Limb (tissue), 2 donors: ENCODE data around the gene AKR1C2.
"Not testable (repeated sequence)": the region's sequence is repeated elsewhere in the genome, so short reads cannot be mapped to it uniquely, and the experiment has no call there.

Source experiments
- DNase-seq, 2 donors: peaks; one replicate each; pipeline ENCODE4 v3.0.0-alpha.2; 2016; ENCODE audit errors: extremely low spot score in 2 of 2

AKR1C2 gene

DNA sequence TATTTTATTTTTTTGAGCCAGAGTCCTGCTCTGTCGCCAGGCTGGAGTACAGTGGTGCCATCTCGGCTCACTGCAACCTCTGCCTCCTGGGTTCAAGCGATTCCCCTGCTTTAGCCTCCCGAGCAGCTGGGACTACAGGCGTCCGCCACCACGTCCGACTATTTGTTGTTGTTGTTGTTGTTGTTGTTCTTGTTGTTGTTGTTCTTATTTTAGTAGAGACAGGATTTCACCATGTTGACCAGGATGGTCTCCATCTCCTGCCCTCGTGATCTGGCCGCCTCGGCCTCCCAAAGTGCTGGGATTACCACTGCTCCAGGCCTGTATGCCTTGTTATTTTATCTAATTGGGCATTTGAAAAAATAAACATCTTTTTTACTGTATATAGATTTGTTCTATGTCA, 42.1 kb downstream of the AKR1C2 start:
- DNase-seq, result not testable (repeated sequence)

DNA sequence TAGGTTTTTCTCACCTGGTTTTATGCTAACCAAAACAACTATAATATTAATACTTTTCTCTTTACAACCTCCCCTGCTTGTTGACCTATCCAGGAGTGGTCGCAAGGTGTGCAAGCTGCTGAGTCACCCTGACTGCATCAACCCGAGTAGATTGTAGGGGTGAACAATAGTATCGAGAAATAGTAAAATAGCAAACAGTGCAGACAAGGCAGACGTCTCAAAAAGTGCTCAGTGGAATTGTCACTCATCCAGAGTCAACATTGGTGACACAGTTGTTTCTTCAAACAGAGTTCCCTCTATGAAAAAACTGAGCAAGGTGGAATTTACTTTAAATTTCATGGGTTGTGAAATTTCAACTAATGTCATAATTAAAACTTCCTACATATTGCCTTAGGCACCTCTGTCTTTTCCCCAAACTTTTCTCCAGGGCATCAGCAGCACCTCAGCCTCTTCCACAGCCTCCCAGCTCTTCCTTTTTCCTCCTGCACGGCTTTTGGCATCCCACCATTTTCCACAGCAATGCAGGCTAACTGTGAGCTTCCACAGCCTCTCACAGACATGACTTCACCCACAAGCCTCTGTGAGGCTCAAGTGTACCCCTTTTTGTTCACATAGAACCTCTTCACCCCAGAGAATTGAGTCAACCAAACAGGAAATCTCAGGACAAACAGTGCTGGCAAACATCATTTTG, 46.6 kb downstream of the AKR1C2 start:
- not testable (repeated sequence) for DNase-seq

DNA sequence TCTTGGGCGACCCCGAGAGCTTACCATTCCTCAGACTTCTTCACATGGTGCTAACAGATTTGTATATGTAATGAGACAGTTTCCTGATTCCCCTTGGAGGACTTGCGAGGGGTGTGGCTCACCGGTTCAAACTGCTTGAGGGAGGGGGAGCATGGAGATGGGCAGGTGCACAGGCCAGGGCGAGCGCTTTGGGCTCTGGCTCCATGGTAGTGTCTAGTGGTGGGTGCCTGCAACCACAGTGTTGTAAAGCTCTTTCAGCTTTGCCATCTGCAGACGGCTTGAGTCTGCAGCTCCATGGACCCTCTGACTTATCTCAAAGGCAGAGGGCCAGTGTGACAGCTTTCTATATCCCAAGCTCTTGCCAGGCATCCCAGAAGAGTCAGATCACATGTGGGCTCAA, 47.6 kb downstream of the AKR1C2 start:
- DNase-seq, result not testable (repeated sequence)

DNA sequence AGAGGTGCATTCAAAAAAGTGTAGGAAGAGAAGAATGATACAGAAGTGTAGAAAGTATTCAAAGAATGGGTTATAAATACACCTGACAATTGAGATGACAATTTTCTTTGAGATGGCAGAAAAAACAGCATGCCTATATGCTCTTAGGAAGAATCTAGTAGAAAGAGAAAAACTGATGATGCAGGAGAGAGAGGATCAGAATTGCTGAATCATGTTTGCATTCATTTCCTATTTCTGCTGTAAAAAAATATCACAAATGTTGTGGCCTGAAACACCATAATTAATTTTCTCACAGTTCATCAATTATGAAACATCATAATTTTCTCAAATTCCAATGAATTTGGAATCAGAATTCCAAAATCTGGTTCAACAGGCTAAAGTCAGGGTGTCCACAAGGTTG, 50.3 kb downstream of the AKR1C2 start:
- DNase-seq, result no peak

DNA sequence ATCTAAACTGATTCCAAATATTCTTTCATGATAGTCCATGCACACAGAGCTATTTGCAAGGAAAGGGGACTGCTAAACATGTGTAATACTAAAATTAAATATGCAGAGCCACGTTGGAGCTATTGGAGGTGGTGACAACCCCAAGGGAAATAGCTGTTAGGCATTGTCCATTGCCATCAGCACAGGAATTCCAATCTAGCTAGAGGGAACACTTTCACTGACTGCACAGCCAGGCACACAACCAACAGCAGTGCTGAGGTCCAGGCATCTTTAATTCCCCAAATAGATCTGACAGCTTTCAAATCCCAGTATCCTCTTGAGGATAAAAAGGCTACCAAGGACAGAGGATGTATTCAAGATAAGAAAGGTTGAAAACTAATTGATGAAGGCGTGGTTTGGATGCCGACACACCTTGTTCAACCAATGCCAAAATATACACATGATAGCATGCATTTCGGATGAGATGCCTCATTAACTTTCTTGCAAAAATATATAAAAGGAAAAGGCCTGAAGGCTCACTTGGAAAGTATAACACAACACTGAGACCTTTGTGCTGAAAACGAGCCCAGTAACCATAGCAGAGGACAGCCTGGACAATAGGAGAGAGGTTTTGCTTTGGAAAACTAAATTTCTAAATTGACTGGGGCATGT, 52.0 kb downstream of the AKR1C2 start:
- not testable (repeated sequence) for DNase-seq

DNA sequence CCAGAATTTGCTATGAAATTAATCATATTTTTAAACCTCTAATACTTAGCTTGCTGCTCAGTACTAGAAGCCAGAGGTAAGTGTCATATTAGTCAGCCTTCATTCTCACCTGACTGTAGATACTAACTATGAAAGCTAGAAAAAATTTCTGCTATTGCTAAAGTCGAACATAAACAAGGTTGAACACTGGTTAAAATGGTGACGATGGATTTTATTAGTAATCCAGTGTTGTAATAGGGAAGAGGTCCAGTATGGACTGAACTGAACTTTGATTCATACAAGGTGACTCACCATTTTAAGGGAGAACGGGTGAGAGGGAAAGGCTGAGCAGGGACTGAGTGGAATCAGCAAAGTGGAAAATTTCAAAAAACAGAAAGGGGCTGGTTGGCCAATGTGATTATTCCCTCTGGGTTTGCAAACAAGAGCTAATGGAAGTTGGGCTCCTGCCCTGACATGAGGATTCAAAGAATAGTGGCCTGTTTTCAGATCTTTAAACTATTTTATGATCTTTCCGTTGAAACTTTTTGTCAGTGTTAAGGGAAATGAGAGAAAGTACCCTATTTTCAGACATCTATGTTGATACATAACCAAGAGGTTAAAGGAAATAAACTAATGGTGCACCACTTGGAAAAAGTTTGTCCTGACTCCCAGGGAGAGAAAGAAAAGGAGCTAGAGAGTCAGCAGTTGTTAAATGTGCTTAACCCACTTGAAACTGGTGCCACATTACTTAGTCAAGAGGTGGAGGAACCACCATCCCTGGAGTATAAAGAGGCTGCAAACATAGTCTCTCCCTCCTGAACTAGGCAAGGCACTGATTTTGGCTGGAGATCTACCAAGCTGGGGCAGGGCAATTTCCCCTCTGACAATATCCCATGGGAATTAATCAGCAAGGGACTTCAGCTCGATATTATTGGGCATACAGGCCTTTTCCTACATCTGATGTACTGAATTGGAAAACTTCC, 55.7 kb downstream of the AKR1C2 start:
- no peak for DNase-seq

DNA sequence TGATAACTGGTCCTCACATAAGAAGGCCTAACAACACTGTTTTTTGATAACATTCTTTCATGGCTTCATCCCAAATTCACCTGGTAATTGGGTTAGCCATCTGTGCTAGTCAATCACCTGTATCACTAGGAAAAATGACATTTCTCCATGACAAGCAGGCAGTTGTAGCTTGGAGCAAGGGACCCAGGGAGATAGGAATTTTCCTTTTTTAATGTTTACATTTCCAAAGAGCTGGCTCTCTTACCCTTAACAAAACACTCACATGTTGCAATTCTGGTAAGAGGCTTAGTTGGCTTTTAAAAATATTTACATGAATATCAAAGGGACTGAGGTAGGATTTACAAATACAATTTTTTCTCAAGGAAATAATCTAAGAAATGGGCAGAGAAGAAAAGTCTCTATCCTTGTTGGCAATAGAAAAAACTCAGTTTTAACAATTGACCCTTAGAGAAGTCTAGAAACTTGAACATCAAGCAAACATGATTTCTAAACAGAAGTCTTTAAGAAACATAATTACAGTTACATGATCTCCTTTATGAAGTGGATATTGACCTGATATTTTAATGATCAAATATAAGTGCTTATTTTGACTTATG, 56.5 kb downstream of the AKR1C2 start:
- no peak for DNase-seq

DNA sequence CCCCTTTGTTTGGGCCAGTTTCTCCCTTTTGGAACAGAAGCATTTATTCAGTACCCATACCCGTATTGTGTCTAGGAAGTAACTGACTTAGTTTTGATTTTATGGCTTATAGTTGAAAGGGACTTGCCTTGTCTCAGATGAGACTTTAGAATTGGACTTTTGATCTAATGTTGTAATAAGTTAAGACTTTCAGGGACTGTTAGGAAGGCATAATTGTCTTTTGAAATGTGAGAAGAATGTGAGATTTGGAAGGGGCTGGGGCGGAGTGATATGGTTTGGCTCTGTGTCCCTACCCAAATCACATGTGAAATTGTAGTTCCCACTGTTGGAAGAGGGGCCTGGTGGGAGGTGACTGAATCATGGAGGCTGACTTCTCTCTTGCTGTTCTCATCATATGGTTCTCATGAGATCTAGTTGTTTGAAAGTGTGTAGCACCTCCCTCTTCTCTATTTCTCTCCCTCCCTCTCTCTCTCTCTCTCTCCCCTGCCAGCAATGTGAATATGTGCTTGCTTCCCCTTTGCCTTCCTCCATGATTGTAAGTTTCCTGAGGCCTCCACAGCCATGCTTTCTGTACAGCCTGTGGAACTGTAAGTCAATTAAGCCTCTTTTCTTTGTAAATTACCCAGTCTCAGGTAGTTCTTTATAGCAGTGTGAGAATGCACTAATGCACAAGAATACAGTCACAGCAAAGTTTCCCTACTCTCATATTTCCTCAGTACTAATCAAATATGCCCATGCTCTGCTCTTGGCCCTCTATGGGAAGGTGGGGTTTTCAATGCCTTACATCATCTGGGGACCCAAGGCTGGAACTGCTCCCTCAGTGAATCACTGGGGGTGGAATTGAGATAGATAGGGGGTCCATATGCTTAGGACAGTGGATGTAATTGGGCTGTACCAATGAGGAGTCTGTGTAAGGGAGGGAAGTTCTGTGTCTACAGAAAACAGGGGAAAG, 57.6 kb downstream of the AKR1C2 start:
- no peak for DNase-seq

DNA sequence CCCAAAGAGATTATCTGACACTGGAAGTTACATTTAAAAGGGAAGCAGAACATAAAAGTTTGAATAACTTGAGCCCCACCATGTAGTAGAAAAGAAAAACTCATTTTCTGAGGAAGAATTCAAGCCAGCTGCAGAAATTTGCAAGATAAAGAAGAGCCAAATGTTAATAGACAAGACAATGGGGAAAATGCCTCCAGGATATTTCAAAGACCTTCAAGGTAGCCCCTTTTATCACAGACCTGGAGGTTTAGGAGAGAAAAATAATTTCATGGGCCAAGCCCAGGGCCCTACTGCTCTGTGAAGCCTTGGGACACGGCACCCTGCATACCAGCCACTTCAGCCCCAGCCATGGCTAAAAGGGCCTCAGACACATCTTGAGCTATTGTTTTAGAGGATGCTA, 58.8 kb downstream of the AKR1C2 start:
- DNase-seq, result no peak

DNA sequence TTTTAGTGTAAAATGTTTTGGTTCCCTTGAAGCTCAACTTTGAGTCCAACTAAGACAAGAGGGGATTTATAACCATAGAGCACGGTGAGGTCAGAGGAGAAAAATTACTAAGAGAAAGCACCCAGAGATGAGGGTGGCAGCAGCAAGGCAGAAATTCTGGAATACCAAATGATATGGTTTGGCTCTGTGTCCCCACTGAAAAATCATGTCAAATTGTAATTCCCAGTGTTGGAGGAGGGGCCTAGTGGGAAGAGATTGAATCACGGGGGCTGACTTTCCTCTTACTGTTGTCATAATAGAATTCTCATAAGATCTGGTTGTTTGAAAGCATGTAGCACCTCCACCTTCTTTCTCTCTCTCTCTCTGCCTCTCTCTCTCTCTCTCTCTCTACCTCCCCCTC, 59.8 kb downstream of the AKR1C2 start:
- DNase-seq, result peak in 1 of 2 donors; percentile 25

DNA sequence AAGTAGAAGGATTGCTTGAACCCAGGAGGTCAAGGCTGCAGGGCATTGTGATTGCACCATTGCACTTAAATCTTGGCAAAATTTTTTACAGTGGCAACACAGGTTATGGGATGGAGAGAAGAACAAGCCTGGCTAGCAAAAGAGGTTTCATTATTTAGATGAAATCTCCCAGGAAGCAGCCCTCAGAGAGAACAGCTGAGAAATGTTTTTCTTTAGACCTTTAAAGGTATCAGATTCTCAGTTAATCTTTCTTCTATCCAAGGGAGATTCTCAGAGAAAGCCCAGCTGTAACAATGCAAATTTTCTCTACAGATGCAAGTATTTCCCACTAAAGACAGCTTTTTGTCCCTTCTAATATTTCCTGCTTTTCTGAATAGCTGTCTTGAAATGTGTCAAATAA, 60.2 kb downstream of the AKR1C2 start:
- not testable (repeated sequence) for DNase-seq

DNA sequence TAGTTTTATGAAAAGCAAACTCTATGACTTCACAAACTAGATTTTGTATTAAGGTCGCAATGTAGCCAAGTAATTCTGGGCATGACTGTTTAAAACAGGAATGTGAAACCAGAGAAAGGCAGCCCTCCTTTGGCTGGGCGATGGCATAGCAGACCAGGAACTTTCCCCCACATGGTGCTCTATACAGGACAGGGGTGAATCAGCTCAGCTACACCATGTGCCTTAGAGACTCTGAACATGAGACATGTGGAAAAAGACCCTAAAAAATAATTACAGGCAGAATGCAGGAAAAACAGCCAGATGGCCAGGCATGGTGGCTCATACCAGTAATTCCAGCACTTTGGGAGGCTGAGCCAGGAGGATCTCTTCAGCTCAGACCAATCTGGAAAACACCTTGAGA, 60.7 kb downstream of the AKR1C2 start:
- DNase-seq, result peak in 1 of 2 donors; percentile 46

DNA sequence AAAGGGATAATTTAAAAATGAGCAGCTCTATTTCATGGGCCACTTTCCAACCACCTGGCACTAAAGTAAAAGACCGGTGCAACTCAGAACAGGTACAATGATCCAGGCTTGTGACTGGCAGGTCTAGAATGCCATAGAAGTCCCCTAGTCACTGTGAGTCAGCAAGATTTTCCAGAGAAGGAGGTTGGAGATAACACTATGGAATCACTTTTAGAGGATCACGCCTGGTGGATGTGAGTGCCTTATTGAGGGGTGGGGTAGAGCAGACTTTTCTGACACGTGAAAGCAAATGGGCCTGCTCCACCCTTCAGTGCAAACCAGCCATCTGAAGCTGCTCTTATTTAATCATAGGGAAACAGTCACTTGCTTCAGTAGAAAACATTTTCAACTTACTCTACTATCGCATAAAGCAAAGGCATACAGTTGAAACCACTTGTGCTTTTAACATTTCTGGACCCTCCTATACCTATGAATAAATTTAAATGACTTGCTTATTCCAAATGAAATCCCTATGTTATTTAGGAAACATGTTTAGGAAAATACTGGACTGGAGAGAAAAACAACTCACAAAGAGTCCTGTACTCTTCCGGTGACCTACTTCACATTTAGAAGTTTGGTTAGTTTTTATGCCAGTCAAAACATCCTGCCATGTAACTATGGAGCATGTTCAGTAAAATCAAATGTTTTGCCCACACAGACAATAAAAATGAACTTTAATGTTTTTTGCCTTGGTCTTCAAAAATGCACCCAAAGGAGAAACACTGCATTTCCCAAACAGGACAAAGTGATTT, 61.9 kb downstream of the AKR1C2 start:
- DNase-seq, result no peak

DNA sequence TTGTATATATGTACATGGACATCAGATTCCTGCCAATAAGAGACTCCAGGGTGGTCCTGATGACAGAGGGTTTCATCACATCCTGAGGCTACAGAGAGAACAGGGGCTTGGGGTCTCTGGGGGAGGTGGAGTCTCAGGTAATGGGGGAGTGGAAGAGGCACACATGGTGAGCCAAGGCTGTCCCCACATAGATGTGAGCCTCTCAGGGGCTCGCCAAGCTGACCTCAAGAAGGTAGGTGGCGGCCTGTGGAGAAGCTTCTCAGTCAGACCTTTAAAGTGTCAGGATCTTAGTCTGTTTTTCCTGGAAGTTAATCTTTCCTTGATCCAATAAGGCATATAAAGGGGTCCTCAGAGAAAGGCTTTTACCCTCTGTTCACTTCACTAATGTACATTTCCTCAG, 62.7 kb downstream of the AKR1C2 start:
- DNase-seq, result not testable (repeated sequence)

DNA sequence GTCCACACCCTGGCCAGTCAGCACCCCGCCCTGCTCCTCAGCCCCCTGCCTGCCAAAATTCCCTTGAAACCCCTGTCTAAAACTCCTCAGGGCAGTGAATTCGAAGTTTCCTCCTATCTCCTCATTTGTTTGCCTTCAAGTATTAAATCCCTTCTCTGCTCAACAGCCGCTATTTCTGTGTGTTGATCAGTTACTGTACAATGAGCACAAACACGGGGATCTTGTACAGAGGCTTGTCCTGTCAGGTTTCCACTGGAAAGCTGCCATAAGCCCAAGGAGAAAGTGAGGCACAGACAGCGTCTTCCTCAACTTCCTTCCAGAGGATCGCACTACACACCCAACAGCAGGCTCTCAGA, 63.6 kb downstream of the AKR1C2 start:
- not testable (repeated sequence) for DNase-seq

DNA sequence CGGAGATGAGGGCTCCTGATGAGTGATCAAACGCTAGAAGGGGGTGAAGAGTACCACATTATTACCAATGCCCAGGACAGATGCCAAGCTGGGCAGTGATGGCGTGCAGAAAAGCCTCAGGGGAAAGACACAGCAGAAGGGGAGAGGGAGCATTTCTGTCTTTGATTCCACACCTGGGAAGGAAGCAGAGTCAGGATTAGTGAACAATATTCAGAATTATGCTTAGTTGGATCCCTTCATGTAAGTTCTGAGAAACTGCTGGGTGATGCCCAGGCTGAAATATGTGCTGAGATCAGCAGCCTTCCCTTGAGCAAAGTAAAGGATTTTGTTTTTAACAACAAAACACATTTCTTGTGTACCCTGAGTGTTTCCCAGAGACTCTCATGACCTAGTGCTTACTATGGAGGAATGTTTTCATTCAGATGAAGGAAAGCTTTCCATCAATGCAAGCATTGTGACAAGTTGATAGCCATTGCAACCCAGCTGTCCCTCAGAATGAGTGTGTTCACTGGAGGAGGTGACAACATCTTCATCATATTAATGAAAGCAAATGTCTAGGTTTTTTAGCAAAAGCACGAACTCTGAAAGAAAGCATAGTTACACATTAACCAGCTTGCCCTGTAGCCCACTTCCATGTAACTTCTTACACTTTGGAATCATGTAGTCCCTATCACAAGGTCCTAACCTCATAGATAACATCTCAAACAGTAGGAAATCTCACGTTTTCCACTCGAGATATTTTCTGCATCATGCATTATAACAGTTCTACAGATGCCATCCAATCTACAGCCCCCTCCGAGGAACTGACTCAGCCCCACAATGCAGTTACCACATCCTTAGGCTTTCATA, 64.2 kb downstream of the AKR1C2 start:
- DNase-seq, result no peak
